B cell (primary cell): Measurements from ENCODE around the gene GPAT3. TPM values are rescaled to one million over a fixed set of nuclear protein-coding genes. Genes with fewer than 3 reads are reported as not detected.

ENCODE experiments used
- ATAC-seq: fragments of 200-7000 bp; cut with Tn5 transposase; one replicate; pipeline ENCODE4 v1.10.0; 2021; ENCODE audit warnings: low read depth, mild to moderate bottlenecking, moderate number of reproducible peaks, moderate library complexity
- CTCF ChIA-PET: fragments of 350-600 bp; sonication (Branson Sonifier 250); formaldehyde crosslinking; loops from one replicate; lab custom pipeline; 2021; ENCODE audit warnings: antibody characterized with exemption, inconsistent platforms; lab: Charles Lee
- POLR2A ChIA-PET: fragments of 350-600 bp; sonication (Branson Sonifier 250); formaldehyde crosslinking; loops from one replicate; lab custom pipeline; 2021; ENCODE audit warnings: antibody characterized with exemption; lab: Charles Lee
- DNase-seq: peaks from one replicate; pipeline ENCODE4 v3.0.0; 2013
- H2AFZ ChIP-seq: 2 replicates; pipeline ENCODE4 v1.6.1; 2012; ENCODE audit warnings: mild to moderate bottlenecking, low read depth, low read length; ENCODE audit not compliant: insufficient read depth, poor library complexity, severe bottlenecking
- H3K27ac ChIP-seq, 2 donors: 1 replicate in 1 of 2; 2 replicates in 1 of 2; pipeline ENCODE4 v1.5.1; 2012 to 2013; ENCODE audit warnings: low read length in 2 of 2, mild to moderate bottlenecking in 2 of 2, moderate library complexity in 1 of 2
- H3K27me3 ChIP-seq, 4 experiments: fragments of 200-600 bp in 1 of 4; sonication (generic) in 1 of 4; replicated peaks in 1 of 4; 1 replicate in 2 of 4; 2 replicates in 2 of 4; pipeline versions ENCODE4 v1.6.1 to v1.7.0; 2013 to 2016; ENCODE audit warnings: low read length in 3 of 4, mild to moderate bottlenecking in 2 of 4, mixed read lengths in 1 of 4, moderate library complexity in 1 of 4; ENCODE audit not compliant: insufficient read depth in 4 of 4, control insufficient read depth in 3 of 4; ENCODE audit errors: control extremely low read depth in 1 of 4
- H3K36me3 ChIP-seq, 2 experiments: replicated peaks in 1 of 2; 1 replicate in 1 of 2; 2 replicates in 1 of 2; pipeline versions ENCODE4 v1.6.1 to v1.7.1; 2013; ENCODE audit warnings: low read length in 1 of 2; ENCODE audit not compliant: insufficient read depth in 2 of 2, control insufficient read depth in 1 of 2; ENCODE audit errors: control extremely low read depth in 1 of 2, extremely low read depth in 1 of 2
- H3K4me1 ChIP-seq, 2 donors: fragments of 200-600 bp in 1 of 2; sonication (generic) in 1 of 2; 1 replicate in 1 of 2; 2 replicates in 1 of 2; pipeline versions ENCODE4 v1.5.1 to v1.6.1; 2013 to 2017; ENCODE audit warnings: low read length in 2 of 2; ENCODE audit not compliant: control insufficient read depth in 2 of 2, insufficient read depth in 2 of 2
- H3K4me2 ChIP-seq: replicated peaks from 2 replicates; pipeline ENCODE3; 2012; ENCODE audit warnings: mild to moderate bottlenecking, low read depth, low read length; ENCODE audit not compliant: poor library complexity, severe bottlenecking
- H3K4me3 ChIP-seq, 5 experiments: fragments of 200-600 bp in 1 of 5; sonication (generic) in 1 of 5; 1 replicate in 3 of 5; 2 replicates in 2 of 5; pipeline versions ENCODE4 v1.5.1 to v1.7.0; 2011 to 2016; ENCODE audit warnings: low read length in 4 of 5, mild to moderate bottlenecking in 4 of 5, low read depth in 2 of 5, control low read depth in 1 of 5, moderate library complexity in 1 of 5; ENCODE audit not compliant: insufficient read depth in 1 of 5; ENCODE audit errors: control extremely low read depth in 1 of 5, extremely low read depth in 1 of 5
- H3K79me2 ChIP-seq: fragments of 200-600 bp; sonication (generic); one replicate; pipeline ENCODE4 v1.6.0; 2016; ENCODE audit warnings: low read length; ENCODE audit not compliant: control insufficient read depth, insufficient read depth
- H3K9ac ChIP-seq: fragments of 200-600 bp; sonication (generic); 2 replicates; pipeline ENCODE4 v1.6.1; 2017; ENCODE audit warnings: mild to moderate bottlenecking, low read length, moderate library complexity
- H3K9me3 ChIP-seq, 3 donors: one replicate each; pipeline versions ENCODE4 v1.6.1 to v1.7.1; 2013; ENCODE audit warnings: low read length in 2 of 3; ENCODE audit not compliant: control insufficient read depth in 2 of 3, insufficient read depth in 1 of 3; ENCODE audit errors: control extremely low read depth in 1 of 3
- H4K20me1 ChIP-seq: 2 replicates; pipeline ENCODE4 v1.6.0; 2012; ENCODE audit warnings: mild to moderate bottlenecking, low read length; ENCODE audit not compliant: insufficient read depth, control insufficient read depth, poor library complexity, severe bottlenecking
- H3K27ac Mint-ChIP-seq: one replicate; pipeline ENCODE4 v1.8.0; 2021; ENCODE audit warnings: mixed read lengths
- H3K27me3 Mint-ChIP-seq: one replicate; pipeline ENCODE4 v1.8.0; 2021; ENCODE audit warnings: mixed read lengths
- H3K4me1 Mint-ChIP-seq: one replicate; pipeline ENCODE4 v1.8.0; 2021; ENCODE audit warnings: mixed read lengths
- H3K4me3 Mint-ChIP-seq: one replicate; pipeline ENCODE4 v1.8.0; 2021; ENCODE audit warnings: mixed read lengths
- H3K9me3 Mint-ChIP-seq: one replicate; pipeline ENCODE4 v1.8.0; 2022; ENCODE audit warnings: mixed read lengths; ENCODE audit not compliant: insufficient read depth
- CTCF ChIP-seq: fragments of 200-600 bp; IDR thresholded peaks from one replicate; pipeline ENCODE4 v1.8.0; 2022; ENCODE audit warnings: antibody characterized with exemption, mild to moderate bottlenecking
- EZH2 ChIP-seq: IDR thresholded peaks from 2 replicates; pipeline ENCODE4 v1.6.1; 2012; ENCODE audit warnings: borderline replicate concordance, low read depth, mild to moderate bottlenecking, moderate library complexity, low read length; ENCODE audit not compliant: insufficient read depth, poor library complexity, severe bottlenecking
- WGBS: methylation state at CpG from one replicate; pipeline ENCODE4 v1.1.5; 2013; ENCODE audit warnings: missing lambda C conversion rate; ENCODE audit not compliant: insufficient coverage; 5-methylcytosine and 5-hydroxymethylcytosine counted together
- intact Hi-C: fragments of 100-400 bp; cut with micrococcal nuclease; formaldehyde crosslinking; loops from one replicate; pipeline ENCODE4 v1.10.0; 2022
- polyA plus RNA-seq: library from polyadenylated mRNA; depleted of rRNA; stranded (reverse); fragments of >200 nt; gene quantifications from 2 replicates; pipeline ENCODE4 v1.2.3, GENCODE V29; 2012
- total RNA-seq, 2 donors: library from RNA; stranded (reverse); fragments of 120-200 nt in 1 of 2; gene quantifications; 1 replicate in 1 of 2; 2 replicates in 1 of 2; pipeline versions ENCODE4 v1.2.3 to v1.2.4, GENCODE V29; 2013 to 2022

The GPAT3 gene
- total and polyA plus RNA-seq, 2 donors (not counting 1 experiment from before 2014, with no cell fraction given), result 0.06 to 0.89 TPM

- peak; percentile 66 for DNase-seq
- Mint-ChIP-seq H3K4me1 (no peaks in the 10 kb centered on the region), H3K27ac (no peak overlapping the region), H3K27me3 (peaks cover 7% of the 10 kb centered on the region), H3K9me3 (no peaks in the 10 kb centered on the region), H3K4me3 (no peak overlapping the region)
- ChIA-PET POLR2A (no interaction called here), CTCF (interaction anchor here (0.6 to 9.9 kb wide), 20 partner anchors 12 to 850 kb away, joined by 3 to 86 read pairs (median 5); partner anchors contain the start of gene GPAT3)
- WGBS, result no CpG with 5 or more reads among the region's 5 CpGs
- Histone ChIP-seq H3K36me3 (no peaks in the 10 kb centered on the region), H2AFZ (no peak overlapping the region), H3K27ac (no peak overlapping the region), H3K79me2 (no peaks in the 10 kb centered on the region), H3K4me2 (no peak overlapping the region), H3K4me3 (no peak overlapping the region), H3K27me3 (peaks cover 0 to 2% (median 0%) of the 10 kb centered on the region in 4 experiments), H3K4me1 (no peaks in the 10 kb centered on the region), H3K9ac (no peak overlapping the region), H3K9me3 (no peaks in the 10 kb centered on the region), H4K20me1 (no peaks in the 10 kb centered on the region)
- no peak for ATAC-seq
- TF ChIP-seq CTCF (peak; percentile 95), EZH2 (no peak)
- intact Hi-C loops, result loop anchor here (1.0 to 5.0 kb wide), 2 partner anchors 63 to 136 kb away; no protein-coding TSS in a partner anchor
Observed at GRCh38 chr4:83644677-83645659, 109.1 kb downstream of the GPAT3 start.
